Mammary epithelial cell (primary cell): Measurements from ENCODE around the gene RTN3.

Experiments
- CTCF ChIP-seq, 2 donors: IDR thresholded peaks in 1 of 2; conservative IDR thresholded peaks in 1 of 2; 2 replicates each; pipeline ENCODE4 v1.5.1; 2011 to 2012; ENCODE audit warnings: inconsistent platforms in 2 of 2, low read length in 2 of 2, mild to moderate bottlenecking in 2 of 2, control low read depth in 1 of 2, low read depth in 1 of 2; ENCODE audit not compliant: insufficient read depth in 1 of 2; ENCODE audit errors: extremely low read depth in 1 of 2
- EZH2 ChIP-seq: IDR thresholded peaks from 2 replicates; pipeline ENCODE4 v1.6.1; 2012; ENCODE audit warnings: low read length, inconsistent platforms, borderline replicate concordance

GRCh38 chr11:63681321-63682065 lies at the start of gene RTN3:
- TF ChIP-seq CTCF (conservative IDR thresholded peaks at IDR 0.05 in 1 of 2, IDR thresholded peaks at IDR 0.05 in 1 of 2; ENCODE audit: extremely low read depth in 1 of 2, insufficient read depth in 1 of 2, low read depth in 1 of 2, low read length in 2 of 2) (peak in 1 of 2 donors; percentile 8), EZH2 (no peak)
